Common myeloid progenitor, CD34-positive (primary cell): Measurements from ENCODE around the gene SLC26A11.

ENCODE experiments used
- CTCF ChIA-PET: fragments of 350-600 bp; sonication (Branson Sonifier 250); formaldehyde crosslinking; loops from one replicate; lab custom pipeline; 2021; ENCODE audit warnings: antibody characterized with exemption; lab: Charles Lee
- POLR2A ChIA-PET: fragments of 350-600 bp; sonication (Branson Sonifier 250); formaldehyde crosslinking; loops from one replicate; lab custom pipeline; 2021; ENCODE audit warnings: antibody characterized with exemption; lab: Charles Lee
- DNase-seq, 3 donors: peaks; one replicate each; pipeline versions ENCODE4 v3.0.0 to v3.0.0-alpha.2; 2013
- H3K27ac ChIP-seq, 2 experiments: 1 replicate in 1 of 2; 2 replicates in 1 of 2; pipeline ENCODE4 v1.7.0; 2013; ENCODE audit warnings: inconsistent platforms in 2 of 2, low read length in 2 of 2, mild to moderate bottlenecking in 2 of 2, low read depth in 1 of 2, moderate library complexity in 1 of 2; ENCODE audit not compliant: severe bottlenecking in 2 of 2, insufficient read depth in 1 of 2, poor library complexity in 1 of 2
- H3K27me3 ChIP-seq, 5 experiments: replicated peaks in 2 of 5; 1 replicate in 3 of 5; 2 replicates in 2 of 5; pipeline versions ENCODE4 v1.6.1 to v1.7.0; 2013; ENCODE audit warnings: low read length in 4 of 5, mild to moderate bottlenecking in 2 of 5, moderate library complexity in 2 of 5, inconsistent platforms in 1 of 5; ENCODE audit not compliant: insufficient read depth in 5 of 5, control insufficient read depth in 4 of 5
- H3K36me3 ChIP-seq, 4 experiments: 1 replicate in 2 of 4; 2 replicates in 2 of 4; pipeline versions ENCODE4 v1.6.1 to v1.7.0; 2013; ENCODE audit warnings: low read length in 3 of 4, control low read depth in 1 of 4, mild to moderate bottlenecking in 1 of 4; ENCODE audit not compliant: control insufficient read depth in 4 of 4, insufficient read depth in 4 of 4
- H3K4me1 ChIP-seq, 4 experiments: 1 replicate in 3 of 4; 2 replicates in 1 of 4; pipeline versions ENCODE4 v1.6.1 to v1.7.1; 2013; ENCODE audit warnings: low read length in 3 of 4, mild to moderate bottlenecking in 3 of 4, control low read depth in 1 of 4, inconsistent platforms in 1 of 4, moderate library complexity in 1 of 4; ENCODE audit not compliant: control insufficient read depth in 4 of 4, insufficient read depth in 4 of 4; ENCODE audit errors: control extremely low read depth in 1 of 4
- H3K4me3 ChIP-seq, 7 experiments: 1 replicate in 4 of 7; 2 replicates in 3 of 7; pipeline versions ENCODE4 v1.5.1 to v1.7.0; 2013; ENCODE audit warnings: mild to moderate bottlenecking in 7 of 7, low read length in 6 of 7, moderate library complexity in 6 of 7, inconsistent platforms in 2 of 7, low read depth in 2 of 7, control low read depth in 1 of 7; ENCODE audit not compliant: insufficient read depth in 4 of 7, control insufficient read depth in 1 of 7; ENCODE audit errors: extremely low read depth in 1 of 7
- H3K9me3 ChIP-seq, 5 experiments: 1 replicate in 4 of 5; 2 replicates in 1 of 5; pipeline versions ENCODE4 v1.6.1 to v1.7.1; 2013; ENCODE audit warnings: low read length in 4 of 5, mild to moderate bottlenecking in 2 of 5, inconsistent platforms in 1 of 5, low read depth in 1 of 5, moderate library complexity in 1 of 5; ENCODE audit not compliant: control insufficient read depth in 4 of 5, insufficient read depth in 2 of 5; ENCODE audit errors: control extremely low read depth in 1 of 5
- WGBS: methylation state at CpG from one replicate; pipeline ENCODE4 v1.1.5; 2013; ENCODE audit not compliant: insufficient coverage; 5-methylcytosine and 5-hydroxymethylcytosine counted together

SLC26A11 gene

GRCh38 chr17:80291260-80291659, 71.0 kb downstream of the SLC26A11 start:
- DNase-seq = no peak
- H3K27me3 ChIP-seq = no peaks in the 10 kb centered on the region
- no peaks in the 10 kb centered on the region for H3K9me3 ChIP-seq
- H3K4me3 ChIP-seq = no peak overlapping the region
- peaks cover 3 to 38% (median 35%) of the 10 kb centered on the region in 4 experiments for H3K4me1 ChIP-seq
- 100% methylated on average over 3 of the region's 6 CpGs for WGBS
- ChIA-PET POLR2A (no interaction called here), CTCF (interaction anchor here (1.0 kb wide), 1 partner anchor 96 kb away, joined by 3 read pairs; no protein-coding TSS in a partner anchor)
- no peak overlapping the region for H3K27ac ChIP-seq
- H3K36me3 ChIP-seq = peaks cover 14 to 73% (median 50%) of the 10 kb centered on the region in 4 experiments

DNA sequence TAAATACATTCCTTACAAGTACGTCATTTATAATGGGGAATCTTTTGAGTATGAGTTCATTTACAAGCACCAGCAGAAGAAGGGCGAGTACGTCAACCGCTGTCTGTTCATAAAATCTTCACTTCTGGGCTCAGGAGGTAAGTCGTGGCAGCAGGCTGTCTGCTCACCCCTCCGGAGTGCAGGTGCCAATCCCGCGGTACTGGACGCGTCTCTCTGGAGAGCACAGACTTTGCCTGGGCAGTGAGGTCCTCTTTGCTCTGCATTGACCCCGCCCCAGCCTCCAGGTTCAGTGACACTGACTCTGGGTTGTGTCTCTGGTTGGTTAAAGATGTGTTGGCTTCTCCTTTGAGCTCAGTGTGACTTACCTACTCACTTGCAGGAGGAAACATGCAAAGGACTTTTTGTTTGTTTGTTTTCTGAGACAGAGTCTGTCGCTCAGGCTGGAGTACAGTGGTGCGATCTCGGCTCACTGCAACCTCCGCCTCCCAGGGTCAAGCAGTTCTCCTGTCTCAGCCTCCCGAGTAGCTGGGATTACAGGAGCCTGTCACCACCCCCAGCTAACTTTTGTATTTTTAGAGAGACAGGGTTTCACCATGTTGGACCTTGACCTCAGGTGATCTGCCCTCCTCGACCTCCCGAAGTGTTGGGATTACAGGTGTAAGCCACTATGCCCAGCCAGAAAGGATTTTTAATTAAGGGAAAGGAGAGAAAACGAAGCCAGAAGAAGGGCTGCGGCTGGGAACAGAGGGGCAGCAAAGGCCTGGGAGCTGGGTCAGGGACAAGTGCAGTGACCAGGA, 71.7 kb downstream of the SLC26A11 start:
- WGBS = 92% methylated on average over 13 of the region's 20 CpGs
- H3K36me3 ChIP-seq = peaks cover 16 to 75% (median 53%) of the 10 kb centered on the region in 4 experiments
- H3K4me1 ChIP-seq = peaks cover 3 to 35% (median 33%) of the 10 kb centered on the region in 4 experiments
- no peak overlapping the region for H3K4me3 ChIP-seq
- CTCF ChIA-PET = interaction anchor here (1.0 kb wide), 1 partner anchor 12 kb away, joined by 3 read pairs; no protein-coding TSS in a partner anchor
- H3K27ac ChIP-seq = no peak overlapping the region
- H3K27me3 ChIP-seq = no peaks in the 10 kb centered on the region
- DNase-seq = no peak
- no peaks in the 10 kb centered on the region for H3K9me3 ChIP-seq
- POLR2A ChIA-PET = no interaction called here

DNA sequence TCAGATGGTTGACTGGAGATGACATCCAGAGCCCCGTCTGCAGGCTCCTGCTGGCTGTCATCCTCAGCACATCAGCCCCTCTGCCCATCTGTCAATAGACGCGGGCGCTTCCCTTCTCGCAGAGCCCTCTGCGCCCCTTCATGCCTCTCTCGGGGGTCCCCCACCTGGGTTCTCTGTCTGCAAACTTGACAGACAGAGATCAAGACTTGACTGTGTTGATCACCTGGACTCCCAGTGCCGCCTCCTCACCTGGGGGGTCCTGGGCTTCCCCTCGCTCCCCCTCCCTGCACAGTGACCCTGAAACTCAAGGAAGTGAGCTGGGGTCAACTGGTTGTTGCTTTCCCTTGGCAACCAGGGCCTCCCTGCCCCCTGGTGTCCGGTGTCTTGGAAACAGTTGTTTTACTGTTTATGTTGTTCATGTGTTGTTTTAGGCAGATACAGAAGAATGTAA, 72.3 kb downstream of the SLC26A11 start:
- 98% methylated on average over 9 of the region's 10 CpGs for WGBS
- Histone ChIP-seq H3K4me1 (peaks cover under 1 to 29% (median 27%) of the 10 kb centered on the region in 4 experiments), H3K9me3 (no peaks in the 10 kb centered on the region), H3K4me3 (no peak overlapping the region), H3K36me3 (peaks cover 16 to 75% (median 54%) of the 10 kb centered on the region in 4 experiments), H3K27ac (no peak overlapping the region), H3K27me3 (no peaks in the 10 kb centered on the region)
- CTCF ChIA-PET = interaction anchor here (1.0 kb wide), 1 partner anchor 13 kb away, joined by 3 read pairs; no protein-coding TSS in a partner anchor
- no peak for DNase-seq
- POLR2A ChIA-PET = no interaction called here

DNA sequence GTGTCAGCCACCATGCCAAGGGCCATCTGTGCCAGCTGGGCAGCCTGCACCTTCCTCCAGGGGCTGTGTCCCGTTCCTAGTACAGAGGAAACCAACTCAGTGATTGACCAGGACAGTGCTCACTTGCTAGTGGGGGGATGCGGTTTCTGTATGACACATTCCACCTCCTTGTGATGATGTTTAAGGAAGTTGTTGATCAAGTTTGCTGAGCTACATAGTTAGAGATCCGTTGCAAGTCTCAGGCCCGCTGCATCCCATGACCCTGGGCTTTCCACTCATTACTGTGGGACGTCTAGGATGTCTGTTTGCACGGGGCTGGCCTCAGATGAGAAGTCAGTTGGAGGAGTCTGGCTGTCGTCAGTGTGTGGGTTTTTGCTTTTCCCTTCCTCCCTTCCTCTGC, 74.0 kb downstream of the SLC26A11 start:
- no peak overlapping the region for H3K4me3 ChIP-seq
- H3K27me3 ChIP-seq = no peaks in the 10 kb centered on the region
- H3K4me1 ChIP-seq = peaks cover 0 to 12% (median 11%) of the 10 kb centered on the region in 4 experiments
- H3K36me3 ChIP-seq = peaks cover 16 to 83% (median 58%) of the 10 kb centered on the region in 4 experiments
- CTCF ChIA-PET = no interaction called here
- POLR2A ChIA-PET = interaction anchor here (0.7 kb wide), 1 partner anchor 69 kb away, joined by 7 read pairs; no protein-coding TSS in a partner anchor
- no peak overlapping the region for H3K27ac ChIP-seq
- DNase-seq = no peak
- WGBS = 95% methylated on average over 4 of the region's 7 CpGs
- peaks cover 0 to 3% (median 0%) of the 10 kb centered on the region in 5 experiments for H3K9me3 ChIP-seq

- 97% methylated on average over 4 of the region's 6 CpGs for WGBS
- peaks cover 0 to 8% (median 7%) of the 10 kb centered on the region in 4 experiments for H3K4me1 ChIP-seq
- CTCF ChIA-PET = interaction anchor here (1.0 kb wide), 1 partner anchor 12 kb away, joined by 4 read pairs; no protein-coding TSS in a partner anchor
- peaks cover 16 to 88% (median 60%) of the 10 kb centered on the region in 4 experiments for H3K36me3 ChIP-seq
- no peaks in the 10 kb centered on the region for H3K27me3 ChIP-seq
- H3K27ac ChIP-seq = no peak overlapping the region
- peaks cover 0 to 3% (median 0%) of the 10 kb centered on the region in 5 experiments for H3K9me3 ChIP-seq
- H3K4me3 ChIP-seq = no peak overlapping the region
- POLR2A ChIA-PET = no interaction called here
- DNase-seq = no peak
These were observed 74.4 kb downstream of the SLC26A11 start for GRCh38 chr17:80294653-80295052.

DNA sequence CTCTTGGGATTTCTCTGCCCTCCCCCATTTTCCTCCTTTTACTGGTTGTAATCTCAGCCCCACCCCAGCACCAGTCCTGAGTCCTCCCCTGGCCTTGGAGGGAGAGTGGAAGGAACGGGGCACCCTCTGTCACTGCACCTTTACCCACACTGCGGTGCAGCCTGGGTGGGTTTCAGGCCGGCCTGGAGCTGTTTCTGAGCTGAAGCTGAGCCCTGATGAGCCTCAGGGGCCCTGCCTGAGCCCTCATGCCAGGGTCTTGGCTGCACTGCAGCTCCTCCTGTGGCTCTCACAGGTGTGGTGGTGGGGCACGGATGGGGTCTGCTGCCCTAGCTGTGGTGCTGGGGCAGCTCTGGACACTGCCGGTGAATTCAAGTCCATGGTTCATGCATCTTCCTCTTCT, 74.9 kb downstream of the SLC26A11 start:
- Histone ChIP-seq H3K9me3 (peaks cover 0 to 6% (median under 1%) of the 10 kb centered on the region in 5 experiments), H3K4me1 (peaks cover 0 to 3% (median 2%) of the 10 kb centered on the region in 4 experiments), H3K27me3 (no peaks in the 10 kb centered on the region), H3K36me3 (peaks cover 16 to 90% (median 60%) of the 10 kb centered on the region in 4 experiments), H3K4me3 (no peak overlapping the region), H3K27ac (no peak overlapping the region)
- ChIA-PET POLR2A (no interaction called here), CTCF (interaction anchor here (0.6 to 1.0 kb wide), 2 partner anchors 10 to 11 kb away, joined by 3 to 4 read pairs; no protein-coding TSS in a partner anchor)
- WGBS = 94% methylated on average over 5 of the region's 5 CpGs
- no peak for DNase-seq
